IPS-11a (cell line): ENCODE data around the gene MTHFR.
A peak's percentile ranks its signal among the peaks of the same experiment; 100 is the strongest.

Experiments
- H3K4me3 ChIP-seq: one replicate; pipeline ENCODE4 v1.5.1; 2013; ENCODE audit warnings: low read depth, low read length, control low read depth

The MTHFR gene

GRCh38 chr1:11736746-11737639, 68.8 kb downstream of the MTHFR start:
- peak overlapping the region; percentile 81 for H3K4me3 ChIP-seq

DNA sequence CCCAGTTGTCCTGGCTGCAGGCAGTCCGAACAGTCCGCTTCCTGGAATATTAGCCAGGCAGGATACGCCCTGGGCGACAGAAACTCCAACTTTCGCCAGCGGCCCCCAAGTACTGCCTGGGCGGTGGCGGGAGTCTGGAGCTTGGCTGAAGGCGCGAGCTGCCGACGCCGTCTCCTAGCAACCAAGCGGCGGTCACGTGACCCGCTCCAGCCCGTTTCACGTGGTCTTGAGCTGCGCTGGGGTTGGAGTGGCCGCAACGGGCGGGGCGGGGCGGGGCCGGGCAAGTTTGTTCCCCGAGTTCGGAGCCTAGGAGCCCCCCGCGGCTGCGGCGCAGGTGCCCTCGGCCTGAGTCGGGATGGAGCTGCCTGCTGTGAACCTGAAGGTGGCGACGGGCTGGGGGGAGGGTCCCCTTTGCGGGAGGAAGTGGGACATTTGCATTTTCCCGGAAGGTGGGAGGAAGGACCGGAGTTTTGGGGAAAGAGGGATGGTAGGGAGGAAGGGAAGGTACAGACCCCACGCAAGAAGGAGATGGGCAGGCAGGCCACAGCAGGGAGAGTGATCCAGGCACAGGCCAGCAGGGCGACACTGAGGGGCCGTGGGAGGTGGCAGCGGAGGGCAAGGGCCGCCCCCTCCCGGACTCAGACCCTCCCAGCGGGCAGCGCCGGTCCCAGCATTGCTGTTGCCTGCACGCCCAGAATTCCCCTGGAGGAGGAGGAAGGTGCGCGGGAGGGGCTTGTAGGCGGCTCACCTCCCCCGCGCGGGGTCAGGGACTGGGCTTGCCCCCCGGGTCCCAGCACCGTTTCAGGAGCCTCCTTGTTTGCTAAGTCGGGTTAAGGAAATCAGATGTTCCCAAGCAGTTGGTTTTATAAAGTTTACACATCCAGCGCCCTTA, 69.7 kb downstream of the MTHFR start, which contains the start of gene AGTRAP:
Gene AGTRAP, plus strand, starts transcription at position 283 of the 892 bp plus-strand sequence. Its CDS starts 73 bp downstream, at position 356.
- peak within 1 kb of the TSS; percentile 81 for H3K4me3 ChIP-seq
